Hematopoietic multipotent progenitor cell treated with erythropoietin and hydrocortisone succinate and interleukin-3 and kit ligand, for 15 days (in vitro differentiated cells): ENCODE results near the gene NELL1.

Experiments
- DNase-seq: peaks from one replicate; pipeline ENCODE4 v3.0.0-alpha.2; 2015; ENCODE audit warnings: low spot score

NELL1 gene

GRCh38 chr11:20668131-20668809, 1.1 kb upstream of the NELL1 start:
- DNase-seq = no peak

- DNase-seq = no peak
Measured at GRCh38 chr11:20669820-20670684, 666 bp downstream of the NELL1 start.

GRCh38 chr11:20670932-20671403, 1.6 kb downstream of the NELL1 start:
- no peak for DNase-seq

GRCh38 chr11:20671856-20672546, 2.6 kb downstream of the NELL1 start:
- no peak for DNase-seq

GRCh38 chr11:20672575-20672974, 3.2 kb downstream of the NELL1 start:
- DNase-seq = peak; percentile 7

- no peak for DNase-seq
Measured at GRCh38 chr11:20676658-20677057, 7.3 kb downstream of the NELL1 start.

- no peak for DNase-seq
Measured at GRCh38 chr11:20688761-20689160, 19.4 kb downstream of the NELL1 start.

- no peak for DNase-seq
Measured at GRCh38 chr11:20707876-20708275, 38.5 kb downstream of the NELL1 start.

- no peak for DNase-seq
Measured at GRCh38 chr11:20712912-20713311, 43.5 kb downstream of the NELL1 start.

GRCh38 chr11:20715464-20715863, 46.1 kb downstream of the NELL1 start:
- no peak for DNase-seq

GRCh38 chr11:20715931-20716330, 46.5 kb downstream of the NELL1 start:
- no peak for DNase-seq

- DNase-seq = no peak
Measured at GRCh38 chr11:20719821-20720220, 50.4 kb downstream of the NELL1 start.

- DNase-seq = no peak
Measured at GRCh38 chr11:20723366-20723765, 54.0 kb downstream of the NELL1 start.

- no peak for DNase-seq
Measured at GRCh38 chr11:20729597-20730105, 60.3 kb downstream of the NELL1 start.

GRCh38 chr11:20731676-20732215, 62.4 kb downstream of the NELL1 start:
- no peak for DNase-seq

- DNase-seq = no peak
Measured at GRCh38 chr11:20739107-20739506, 69.7 kb downstream of the NELL1 start.

GRCh38 chr11:20739577-20739976, 70.2 kb downstream of the NELL1 start:
- no peak for DNase-seq

GRCh38 chr11:20754933-20755332, 85.5 kb downstream of the NELL1 start:
- no peak for DNase-seq

- no peak for DNase-seq
Measured at GRCh38 chr11:20759541-20759940, 90.2 kb downstream of the NELL1 start.

GRCh38 chr11:20760811-20761210, 91.4 kb downstream of the NELL1 start:
- DNase-seq = no peak

GRCh38 chr11:20762116-20762844, 92.9 kb downstream of the NELL1 start:
- no peak for DNase-seq

GRCh38 chr11:20762980-20763379, 93.6 kb downstream of the NELL1 start:
- no peak for DNase-seq
